HG02970 (cell line): ENCODE results near the gene TNNI3K.

Experiments
- ATAC-seq: cut with Tn5 transposase; IDR thresholded peaks from one replicate; pipeline ENCODE4 v1.9.1; 2021; ENCODE audit warnings: mild to moderate bottlenecking, moderate library complexity, moderate number of reproducible peaks; ENCODE audit not compliant: unreplicated experiment, low FRiP score

Gene TNNI3K

GRCh38 chr1:74430342-74430934 lies 195.3 kb downstream of the TNNI3K start:
- no peak for ATAC-seq

- ATAC-seq = no peak
Observed at GRCh38 chr1:74431531-74431930, 196.3 kb downstream of the TNNI3K start.

GRCh38 chr1:74432325-74432724 lies 197.1 kb downstream of the TNNI3K start:
- ATAC-seq = no peak

GRCh38 chr1:74434321-74434720 lies 199.1 kb downstream of the TNNI3K start:
- ATAC-seq = no peak

- no peak for ATAC-seq
Observed at GRCh38 chr1:74436078-74436477, 200.9 kb downstream of the TNNI3K start.

- no peak for ATAC-seq
Observed at GRCh38 chr1:74437035-74437434, 201.8 kb downstream of the TNNI3K start.

GRCh38 chr1:74452035-74452434 lies 216.8 kb downstream of the TNNI3K start:
- no peak for ATAC-seq

GRCh38 chr1:74453277-74453676 lies 218.1 kb downstream of the TNNI3K start:
- no peak for ATAC-seq

- ATAC-seq = no peak
Observed at GRCh38 chr1:74455390-74455789, 220.2 kb downstream of the TNNI3K start.

- no peak for ATAC-seq
Observed at GRCh38 chr1:74457253-74457652, 222.1 kb downstream of the TNNI3K start.

GRCh38 chr1:74463333-74463988 lies 228.3 kb downstream of the TNNI3K start:
- no peak for ATAC-seq

- no peak for ATAC-seq
Observed at GRCh38 chr1:74464037-74464436, 228.8 kb downstream of the TNNI3K start.

GRCh38 chr1:74465193-74465681 lies 230.1 kb downstream of the TNNI3K start:
- no peak for ATAC-seq

- no peak for ATAC-seq
Observed at GRCh38 chr1:74467786-74468377, 232.7 kb downstream of the TNNI3K start.

- ATAC-seq = no peak
Observed at GRCh38 chr1:74468982-74469603, 233.9 kb downstream of the TNNI3K start.

GRCh38 chr1:74470251-74470650 lies 235.1 kb downstream of the TNNI3K start:
- no peak for ATAC-seq

- no peak for ATAC-seq
Observed at GRCh38 chr1:74470936-74471335, 235.7 kb downstream of the TNNI3K start.

- ATAC-seq = no peak
Observed at GRCh38 chr1:74471470-74471869, 236.3 kb downstream of the TNNI3K start.

GRCh38 chr1:74474585-74474984 lies 239.4 kb downstream of the TNNI3K start:
- no peak for ATAC-seq

- ATAC-seq = no peak
Observed at GRCh38 chr1:74478979-74479378, 243.8 kb downstream of the TNNI3K start.

GRCh38 chr1:74480068-74480467 lies 244.9 kb downstream of the TNNI3K start:
- ATAC-seq = no peak
